Measurements from ENCODE around the gene HNRNPAB.
"Not testable (repeated sequence)": the region's sequence is repeated elsewhere in the genome, so short reads cannot be mapped to it uniquely, and the experiment has no call there.

Gene HNRNPAB

DNA sequence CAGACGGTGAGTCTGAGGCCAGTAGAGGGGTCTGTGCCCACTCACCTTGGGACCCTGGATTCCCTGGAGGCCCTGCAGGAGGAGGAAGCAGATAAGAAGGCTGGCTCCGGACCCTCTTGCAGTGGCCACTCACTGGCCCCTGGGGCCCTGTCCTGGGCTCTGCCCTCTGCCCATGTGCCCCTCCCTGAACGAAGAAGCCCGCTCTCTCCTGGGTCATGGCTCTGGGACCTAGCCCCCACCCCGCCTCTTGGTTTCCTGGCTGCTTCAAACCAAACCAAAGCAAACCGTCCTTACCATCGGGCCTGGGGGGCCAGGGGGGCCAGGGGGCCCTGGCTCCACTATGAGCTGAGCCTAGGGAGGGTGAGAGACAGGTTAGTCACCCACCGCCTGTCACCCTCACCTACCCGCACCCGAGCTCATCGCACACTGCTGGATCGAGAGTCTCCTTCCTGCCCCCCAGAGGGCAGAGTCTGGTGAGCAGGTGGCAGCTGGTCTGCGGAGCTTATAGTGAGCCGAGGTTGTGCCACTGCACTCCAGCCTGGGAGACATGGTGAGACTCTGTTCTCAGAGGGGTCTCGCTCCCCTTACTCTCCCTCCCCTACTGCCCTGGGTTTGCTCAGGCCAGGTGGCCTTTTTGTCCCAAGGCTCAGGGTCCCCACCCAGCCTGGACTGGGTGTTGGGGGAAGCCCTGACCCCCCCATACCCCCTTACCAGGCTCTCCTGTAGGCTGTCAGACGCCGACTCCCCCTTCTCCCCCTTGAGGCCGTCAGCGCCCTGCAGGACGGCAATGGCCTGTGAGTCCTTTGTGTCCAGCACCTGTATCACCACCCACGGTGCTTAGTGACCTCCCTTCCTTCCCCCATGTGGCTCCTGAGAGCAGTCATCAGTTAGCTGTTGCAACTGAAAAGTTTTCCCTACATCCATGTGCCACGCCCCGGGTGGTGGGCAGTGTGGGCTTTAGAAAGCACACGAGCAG is 43.4 kb downstream of the HNRNPAB start:
- H3K4me3 Mint-ChIP-seq = no peak overlapping the region
- no peak overlapping the region for H3K27ac Mint-ChIP-seq
- no peak for DNase-seq
- no peaks in the 10 kb centered on the region for H3K27me3 Mint-ChIP-seq
- H3K9me3 Mint-ChIP-seq = no peaks in the 10 kb centered on the region
- H3K4me1 Mint-ChIP-seq (ENCODE audit: low read depth) = peaks cover 20% of the 10 kb centered on the region
- no peaks in the 10 kb centered on the region for H3K36me3 Mint-ChIP-seq (ENCODE audit: low read depth)

GRCh38 chr5:178248750-178249149 is 44.4 kb downstream of the HNRNPAB start:
- Mint-ChIP-seq H3K4me1 (ENCODE audit: low read depth) (peaks cover 20% of the 10 kb centered on the region), H3K9me3 (no peaks in the 10 kb centered on the region), H3K36me3 (ENCODE audit: low read depth) (no peaks in the 10 kb centered on the region), H3K27me3 (no peaks in the 10 kb centered on the region), H3K4me3 (no peak overlapping the region), H3K27ac (no peak overlapping the region)
- DNase-seq = no peak

- DNase-seq = peak; percentile 53
- H3K27ac Mint-ChIP-seq = peak overlapping the region; percentile 35
- H3K36me3 Mint-ChIP-seq (ENCODE audit: low read depth) = no peaks in the 10 kb centered on the region
- no peaks in the 10 kb centered on the region for H3K9me3 Mint-ChIP-seq
- peaks cover 20% of the 10 kb centered on the region for H3K4me1 Mint-ChIP-seq (ENCODE audit: low read depth)
- H3K27me3 Mint-ChIP-seq = no peaks in the 10 kb centered on the region
- no peak overlapping the region for H3K4me3 Mint-ChIP-seq
Observed at GRCh38 chr5:178249191-178249989, 45.1 kb downstream of the HNRNPAB start.

DNA sequence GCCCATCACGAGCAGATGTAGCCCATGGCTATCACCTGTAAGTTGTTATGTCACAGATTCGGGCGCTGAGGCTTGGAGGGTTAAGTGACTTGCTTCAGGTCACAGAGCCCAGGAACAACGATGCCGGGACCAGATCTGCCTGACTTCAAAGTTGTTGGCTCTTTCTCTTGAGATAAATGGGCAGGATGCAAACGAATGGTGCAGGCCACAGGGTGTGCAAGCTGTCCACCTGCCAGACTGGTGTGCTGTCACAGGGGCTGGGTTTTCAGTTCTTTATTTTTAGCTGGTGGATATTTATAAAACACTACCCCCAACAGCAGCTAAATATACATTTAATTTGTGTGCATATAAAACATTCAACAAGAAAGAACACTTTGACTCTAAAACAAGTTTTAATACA is 45.9 kb downstream of the HNRNPAB start:
- Mint-ChIP-seq H3K27ac (no peak overlapping the region), H3K9me3 (no peaks in the 10 kb centered on the region), H3K4me3 (no peak overlapping the region), H3K36me3 (ENCODE audit: low read depth) (no peaks in the 10 kb centered on the region), H3K27me3 (no peaks in the 10 kb centered on the region), H3K4me1 (ENCODE audit: low read depth) (peaks cover 20% of the 10 kb centered on the region)
- DNase-seq = no peak

DNA sequence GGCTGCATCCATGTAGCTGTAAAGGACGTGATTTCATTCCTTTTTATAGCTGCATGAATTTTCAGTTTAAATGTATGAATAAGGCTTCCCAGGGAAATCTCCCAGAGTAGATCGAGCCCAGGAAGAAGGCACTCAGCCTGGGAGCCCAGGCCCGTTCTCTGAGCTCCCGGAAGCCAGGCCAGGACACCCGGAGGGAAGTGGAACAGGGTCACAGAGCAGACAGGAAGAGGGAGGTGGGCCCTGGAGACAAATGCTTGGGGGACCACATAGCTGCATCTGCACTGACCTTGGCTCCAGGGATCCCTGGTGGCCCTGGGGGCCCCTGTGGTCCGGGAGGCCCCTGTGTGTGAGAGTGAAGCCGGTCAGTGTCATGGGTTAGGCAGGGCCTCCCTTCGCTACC is 47.9 kb downstream of the HNRNPAB start:
- Mint-ChIP-seq H3K36me3 (ENCODE audit: low read depth) (no peaks in the 10 kb centered on the region), H3K9me3 (no peaks in the 10 kb centered on the region), H3K4me1 (ENCODE audit: low read depth) (peaks cover 20% of the 10 kb centered on the region), H3K4me3 (no peak overlapping the region), H3K27me3 (no peaks in the 10 kb centered on the region), H3K27ac (no peak overlapping the region)
- DNase-seq = no peak

GRCh38 chr5:178253632-178254031 is 49.3 kb downstream of the HNRNPAB start:
- not testable (repeated sequence) for H3K36me3 Mint-ChIP-seq (ENCODE audit: low read depth); H3K9me3 Mint-ChIP-seq; DNase-seq; H3K4me3 Mint-ChIP-seq; H3K27ac Mint-ChIP-seq; H3K27me3 Mint-ChIP-seq
- peaks cover 14% of the 10 kb centered on the region for H3K4me1 Mint-ChIP-seq (ENCODE audit: low read depth)

GRCh38 chr5:178256746-178257145 is 52.4 kb downstream of the HNRNPAB start:
- no peak overlapping the region for H3K27ac Mint-ChIP-seq
- H3K27me3 Mint-ChIP-seq = no peaks in the 10 kb centered on the region
- no peaks in the 10 kb centered on the region for H3K4me1 Mint-ChIP-seq (ENCODE audit: low read depth)
- no peak overlapping the region for H3K4me3 Mint-ChIP-seq
- H3K9me3 Mint-ChIP-seq = no peaks in the 10 kb centered on the region
- DNase-seq = no peak
- H3K36me3 Mint-ChIP-seq (ENCODE audit: low read depth) = no peaks in the 10 kb centered on the region

GRCh38 chr5:178257650-178258049 is 53.3 kb downstream of the HNRNPAB start:
- H3K4me1 Mint-ChIP-seq (ENCODE audit: low read depth) = no peaks in the 10 kb centered on the region
- no peak overlapping the region for H3K4me3 Mint-ChIP-seq
- no peaks in the 10 kb centered on the region for H3K9me3 Mint-ChIP-seq
- no peak for DNase-seq
- no peak overlapping the region for H3K27ac Mint-ChIP-seq
- no peaks in the 10 kb centered on the region for H3K36me3 Mint-ChIP-seq (ENCODE audit: low read depth)
- H3K27me3 Mint-ChIP-seq = no peaks in the 10 kb centered on the region

- no peak for DNase-seq
- no peak overlapping the region for H3K4me3 Mint-ChIP-seq
- H3K36me3 Mint-ChIP-seq (ENCODE audit: low read depth) = no peaks in the 10 kb centered on the region
- no peaks in the 10 kb centered on the region for H3K27me3 Mint-ChIP-seq
- H3K4me1 Mint-ChIP-seq (ENCODE audit: low read depth) = no peaks in the 10 kb centered on the region
- no peak overlapping the region for H3K27ac Mint-ChIP-seq
- peaks cover 4% of the 10 kb centered on the region for H3K9me3 Mint-ChIP-seq
Observed at GRCh38 chr5:178259623-178260536, 55.5 kb downstream of the HNRNPAB start.

Measured in activated T-cell treated with anti-CD3 and anti-CD28 coated beads, Interleukin-2, amount 50 U/mL, for 24 hours (primary cell).